Hepatocyte (in vitro differentiated cells): Measurements from ENCODE around the gene SLC25A22. TPM values are rescaled to one million over a fixed set of nuclear protein-coding genes. Genes with fewer than 3 reads are reported as not detected.

Experiments
- DNase-seq: peaks from one replicate; pipeline ENCODE4 v3.0.0-alpha.2; 2016; ENCODE audit warnings: low spot score
- H2AFZ ChIP-seq: fragments of 200-600 bp; sonication (generic); 2 replicates; pipeline ENCODE4 v1.6.0; 2016; ENCODE audit warnings: antibody characterized with exemption, mild to moderate bottlenecking
- H3K27ac ChIP-seq: fragments of 200-600 bp; sonication (generic); 2 replicates; pipeline ENCODE4 v1.5.1; 2016; ENCODE audit warnings: mild to moderate bottlenecking
- H3K27me3 ChIP-seq: fragments of 200-600 bp; sonication (generic); 2 replicates; pipeline ENCODE4 v1.6.1; 2016
- H3K36me3 ChIP-seq: fragments of 200-600 bp; sonication (generic); replicated peaks from 2 replicates; pipeline ENCODE4 v1.5.1; 2016; ENCODE audit warnings: low read depth; ENCODE audit not compliant: insufficient read depth
- H3K4me1 ChIP-seq: fragments of 200-600 bp; sonication (generic); 2 replicates; pipeline ENCODE4 v1.5.1; 2016; ENCODE audit warnings: mild to moderate bottlenecking, moderate library complexity; ENCODE audit not compliant: insufficient read depth
- H3K4me2 ChIP-seq: fragments of 200-600 bp; sonication (generic); 2 replicates; pipeline ENCODE4 v1.6.0; 2016
- H3K4me3 ChIP-seq: fragments of 200-600 bp; sonication (generic); 2 replicates; pipeline ENCODE4 v1.5.1; 2016; ENCODE audit warnings: mild to moderate bottlenecking
- H3K79me2 ChIP-seq: fragments of 200-600 bp; sonication (generic); 2 replicates; pipeline ENCODE4 v1.6.0; 2017; ENCODE audit warnings: mild to moderate bottlenecking
- H3K9me2 ChIP-seq: fragments of 200-600 bp; sonication (generic); replicated peaks from 2 replicates; pipeline ENCODE4 v1.6.0; 2017; ENCODE audit warnings: mild to moderate bottlenecking; ENCODE audit not compliant: insufficient read depth
- H3K9me3 ChIP-seq: fragments of 200-600 bp; sonication (generic); 2 replicates; pipeline ENCODE4 v1.5.1; 2016; ENCODE audit warnings: low read depth, mild to moderate bottlenecking
- H4K20me1 ChIP-seq: fragments of 200-600 bp; sonication (generic); 2 replicates; pipeline ENCODE4 v1.6.0; 2016; ENCODE audit warnings: mild to moderate bottlenecking; ENCODE audit not compliant: insufficient read depth, poor library complexity, severe bottlenecking
- CTCF ChIP-seq: fragments of 200-600 bp; sonication (generic); IDR thresholded peaks from 2 replicates; pipeline ENCODE4 v1.5.1; 2016; ENCODE audit warnings: antibody characterized with exemption, mild to moderate bottlenecking; ENCODE audit not compliant: poor library complexity
- EZH2 ChIP-seq: fragments of 200-600 bp; sonication (generic); IDR thresholded peaks from 2 replicates; pipeline ENCODE4 v1.6.1; 2016; ENCODE audit warnings: antibody characterized with exemption, mild to moderate bottlenecking, borderline replicate concordance
- EZH2phosphoT487 ChIP-seq: fragments of 200-600 bp; sonication (generic); IDR thresholded peaks from one replicate; pipeline ENCODE4 v1.6.1; 2018; ENCODE audit warnings: antibody characterized with exemption, mild to moderate bottlenecking, low read depth, moderate library complexity; ENCODE audit not compliant: unreplicated experiment, severe bottlenecking
- WGBS: methylation state at CpG from one replicate; pipeline ENCODE4 v1.1.6; 2016; ENCODE audit warnings: low lambda C conversion rate; ENCODE audit errors: missing lambda C conversion rate; 5-methylcytosine and 5-hydroxymethylcytosine counted together
- polyA plus RNA-seq: library from polyadenylated mRNA; unstranded; fragments of >200 nt; fragmentation: Nextera tagmentation; extraction: Ambion mirVana; gene quantifications from 2 replicates; pipeline ENCODE4 v1.2.1, GENCODE V29; 2016
- total RNA-seq: library from RNA; depleted of rRNA; stranded (reverse); fragments of >200 nt; gene quantifications from 2 replicates; pipeline ENCODE4 v1.2.3, GENCODE V29; 2014

Gene SLC25A22
- total and polyA plus RNA-seq, 2 experiments from 2014 or later: 16.2 to 19.7 TPM

DNA sequence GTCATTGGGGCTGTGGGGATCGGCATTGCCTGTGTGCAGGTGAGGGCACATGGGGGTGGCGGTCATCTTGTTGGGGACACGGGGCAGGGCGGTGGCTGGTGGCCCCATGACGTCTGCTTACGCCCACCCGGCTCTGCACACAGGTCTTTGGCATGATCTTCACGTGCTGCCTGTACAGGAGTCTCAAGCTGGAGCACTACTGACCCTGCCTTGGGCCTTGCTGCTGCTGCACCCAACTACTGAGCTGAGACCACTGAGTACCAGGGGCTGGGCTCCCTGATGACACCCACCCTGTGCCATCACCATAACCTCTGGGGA is 39.9 kb upstream of the SLC25A22 start:
- TF ChIP-seq EZH2phosphoT487 (no peak), EZH2 (no peak), CTCF (no peak)
- Histone ChIP-seq H3K4me2 (no peak overlapping the region), H3K9me2 (no peaks in the 10 kb centered on the region), H3K79me2 (peaks cover 56% of the 10 kb centered on the region), H4K20me1 (peaks cover 34% of the 10 kb centered on the region), H3K9me3 (no peaks in the 10 kb centered on the region), H3K27ac (no peak overlapping the region), H2AFZ (no peak overlapping the region), H3K36me3 (no peaks in the 10 kb centered on the region), H3K27me3 (no peaks in the 10 kb centered on the region), H3K4me3 (no peak overlapping the region), H3K4me1 (peaks cover 23% of the 10 kb centered on the region)
- DNase-seq: no peak
- 91% methylated on average over 8 of the region's 8 CpGs for WGBS

DNA sequence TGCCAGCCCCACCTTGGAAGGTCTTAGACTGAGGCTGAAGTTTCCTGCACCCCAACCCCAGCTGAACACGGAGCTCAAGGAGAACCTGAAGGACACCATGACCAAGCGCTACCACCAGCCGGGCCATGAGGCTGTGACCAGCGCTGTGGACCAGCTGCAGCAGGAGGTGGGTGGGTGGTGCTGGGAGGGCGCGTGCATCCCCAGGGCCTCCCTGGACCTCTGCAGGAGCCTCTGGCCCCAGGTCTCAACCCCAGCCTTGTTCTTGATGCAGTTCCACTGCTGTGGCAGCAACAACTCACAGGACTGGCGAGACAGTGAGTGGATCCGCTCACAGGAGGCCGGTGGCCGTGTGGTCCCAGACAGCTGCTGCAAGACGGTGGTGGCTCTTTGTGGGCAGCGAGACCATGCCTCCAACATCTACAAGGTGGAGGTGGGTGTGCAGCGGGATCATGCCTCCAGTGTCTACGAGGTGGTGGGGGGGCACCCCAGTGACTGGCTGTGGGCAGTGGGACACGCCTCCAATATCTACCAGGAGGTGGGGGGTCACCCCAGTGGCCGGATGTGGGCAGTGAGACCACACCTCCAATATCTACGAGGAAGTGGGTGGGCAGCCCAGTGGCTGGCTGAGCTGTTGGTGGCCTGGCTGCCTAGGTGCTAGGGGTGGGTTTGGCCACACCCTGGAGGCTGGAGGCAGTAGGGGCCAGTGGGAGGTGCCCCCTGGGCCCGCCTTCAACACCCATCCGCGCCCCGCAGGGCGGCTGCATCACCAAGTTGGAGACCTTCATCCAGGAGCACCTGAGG is 39.3 kb upstream of the SLC25A22 start:
- Histone ChIP-seq H3K36me3 (no peaks in the 10 kb centered on the region), H4K20me1 (peaks cover 34% of the 10 kb centered on the region), H3K9me3 (no peaks in the 10 kb centered on the region), H3K79me2 (peaks cover 56% of the 10 kb centered on the region), H3K9me2 (no peaks in the 10 kb centered on the region), H3K27me3 (no peaks in the 10 kb centered on the region), H3K4me2 (no peak overlapping the region), H2AFZ (no peak overlapping the region), H3K27ac (no peak overlapping the region), H3K4me3 (no peak overlapping the region), H3K4me1 (peaks cover 25% of the 10 kb centered on the region)
- no peak for TF ChIP-seq EZH2phosphoT487
- no peak for TF ChIP-seq CTCF
- no peak for TF ChIP-seq EZH2
- 93% methylated on average over 22 of the region's 22 CpGs for WGBS
- DNase-seq: no peak

- Histone ChIP-seq H3K9me3 (no peaks in the 10 kb centered on the region), H3K9me2 (no peaks in the 10 kb centered on the region), H4K20me1 (peaks cover 28% of the 10 kb centered on the region), H3K79me2 (peaks cover 51% of the 10 kb centered on the region), H3K27ac (no peak overlapping the region), H3K36me3 (no peaks in the 10 kb centered on the region), H3K27me3 (no peaks in the 10 kb centered on the region), H3K4me2 (no peak overlapping the region), H2AFZ (no peak overlapping the region), H3K4me1 (peaks cover 32% of the 10 kb centered on the region), H3K4me3 (no peak overlapping the region)
- TF ChIP-seq EZH2phosphoT487 (no peak), CTCF (no peak), EZH2 (no peak)
- WGBS: 88% methylated on average over 9 of the region's 9 CpGs
- no peak for DNase-seq
These were observed 38.6 kb upstream of the SLC25A22 start for GRCh38 chr11:836700-837099.
